Suppressor macrophage (primary cell): ENCODE results near the gene OR2A14.
"Not testable (repeated sequence)": the region's sequence is repeated elsewhere in the genome, so short reads cannot be mapped to it uniquely, and the experiment has no call there.

Experiments used
- DNase-seq, 4 experiments: peaks; one replicate each; pipeline ENCODE4 v3.0.0-alpha.2; 2020 to 2022
- total RNA-seq, 17 experiments: gene quantifications; one replicate each; lab custom pipeline; 2026; ENCODE audit warnings: mixed read lengths in 6 of 17, inconsistent platforms in 3 of 17; lab: John Stamatoyannopoulos, UW

OR2A14 gene
- 0 to 1.2 (median 0) reads per million in 17 experiments for total RNA-seq

DNA sequence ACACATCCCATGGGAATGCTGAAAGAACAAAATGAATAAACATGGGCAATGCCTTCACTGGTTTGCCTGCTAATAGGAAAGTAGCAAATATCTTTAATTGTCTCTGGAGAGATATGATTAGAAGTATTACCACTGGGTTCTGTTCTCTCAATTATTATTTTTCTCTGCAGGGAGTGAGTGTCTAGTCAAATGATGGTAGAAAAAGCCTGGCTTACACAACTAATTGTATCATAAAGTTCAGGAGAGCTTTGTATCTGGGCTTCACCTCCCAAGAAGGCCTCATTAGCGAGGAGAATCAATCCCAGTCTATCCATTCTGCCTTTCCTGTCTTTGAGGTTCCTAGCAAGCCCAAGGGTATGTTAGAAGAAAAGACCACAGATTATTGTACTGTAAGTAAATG lies at the start of gene OR2A14:
Gene OR2A14 (plus strand): TSS at position 301 of the 400 bp plus-strand sequence. CDS start 5,937 bp downstream, outside the sequence.
- DNase-seq: no peak

DNA sequence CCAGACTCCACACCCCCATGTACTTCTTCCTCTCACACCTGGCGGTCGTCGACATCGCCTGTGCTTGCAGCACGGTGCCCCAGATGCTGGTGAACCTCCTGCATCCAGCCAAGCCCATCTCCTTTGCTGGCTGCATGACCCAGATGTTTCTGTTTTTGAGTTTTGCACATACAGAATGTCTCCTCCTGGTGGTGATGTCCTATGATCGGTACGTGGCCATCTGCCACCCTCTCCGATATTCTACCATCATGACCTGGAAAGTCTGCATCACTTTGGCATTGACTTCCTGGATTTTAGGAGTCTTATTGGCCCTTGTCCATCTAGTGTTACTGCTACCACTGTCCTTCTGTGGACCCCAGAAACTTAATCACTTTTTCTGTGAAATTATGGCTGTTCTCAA lies 48.6 kb upstream of the OR2A14 start:
- no peak for DNase-seq

- DNase-seq: no peak
These were observed 37.0 kb upstream of the OR2A14 start, which contains the start of gene OR2A12 for GRCh38 chr7:144085978-144086377. TSS of gene OR2A12 (plus strand) at chr7:144086278. CDS start at chr7:144095108, 8,830 bp downstream.

DNA sequence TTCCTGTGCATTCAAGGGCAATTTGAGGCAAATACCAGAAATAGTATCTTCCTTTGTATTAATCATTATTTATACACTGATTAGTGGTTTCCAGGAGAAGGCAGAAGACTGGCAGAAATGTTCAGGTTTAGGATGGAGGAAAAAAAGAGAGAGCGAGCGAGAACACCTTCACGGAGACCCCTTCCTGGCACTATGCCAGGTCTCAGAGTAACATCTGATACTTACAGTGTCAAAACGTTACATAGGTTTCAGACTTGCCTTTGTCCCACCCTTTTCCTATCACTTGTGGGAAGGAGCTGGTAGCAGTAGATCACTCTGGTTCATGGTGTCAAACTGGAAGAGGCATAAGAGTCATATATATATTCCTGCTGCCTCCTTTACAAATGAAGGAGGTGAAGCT lies 36.2 kb upstream of the OR2A14 start:
- DNase-seq: no peak

DNA sequence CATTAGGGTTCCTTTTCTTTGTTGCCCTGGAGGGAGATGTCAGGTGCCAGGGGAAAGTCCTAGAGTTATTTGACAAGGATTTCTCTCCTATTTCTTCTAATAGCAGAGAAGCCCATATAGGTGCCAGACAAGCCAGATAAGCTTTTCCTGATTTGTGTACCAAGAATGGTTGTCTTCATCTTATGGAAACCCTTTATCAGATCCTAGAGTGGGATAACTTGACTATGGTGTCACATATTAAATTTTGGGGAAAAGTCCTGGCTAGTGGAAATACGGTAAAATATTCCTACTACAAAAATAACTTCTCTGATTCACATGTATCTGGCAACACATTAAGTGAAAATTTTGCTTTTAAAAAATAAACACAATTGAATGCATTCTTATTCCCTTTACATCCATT lies 35.7 kb upstream of the OR2A14 start:
- DNase-seq: no peak

GRCh38 chr7:144090667-144091066 lies 32.3 kb upstream of the OR2A14 start:
- no peak for DNase-seq

- DNase-seq: no peak
These were observed 24.2 kb upstream of the OR2A14 start for GRCh38 chr7:144098776-144099175.

DNA sequence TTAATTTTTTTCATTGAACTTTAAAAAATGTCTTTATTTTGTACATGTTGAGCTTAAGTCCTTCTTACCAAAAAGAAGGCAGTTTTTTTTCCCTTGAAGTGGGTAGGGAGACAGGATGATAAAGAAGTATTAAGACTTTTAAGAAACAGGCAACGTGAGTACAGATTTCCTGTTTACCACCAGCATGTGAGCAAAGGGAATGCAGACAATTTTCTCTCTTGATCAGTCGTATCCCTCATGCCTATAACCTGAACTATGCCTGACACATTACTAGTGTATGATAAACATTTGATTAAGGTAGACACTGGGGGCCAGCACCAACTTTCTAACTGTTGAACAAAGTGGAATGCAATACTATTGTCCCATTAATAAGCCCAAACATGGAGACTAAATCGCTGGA lies 22.4 kb upstream of the OR2A14 start:
- DNase-seq: no peak

DNA sequence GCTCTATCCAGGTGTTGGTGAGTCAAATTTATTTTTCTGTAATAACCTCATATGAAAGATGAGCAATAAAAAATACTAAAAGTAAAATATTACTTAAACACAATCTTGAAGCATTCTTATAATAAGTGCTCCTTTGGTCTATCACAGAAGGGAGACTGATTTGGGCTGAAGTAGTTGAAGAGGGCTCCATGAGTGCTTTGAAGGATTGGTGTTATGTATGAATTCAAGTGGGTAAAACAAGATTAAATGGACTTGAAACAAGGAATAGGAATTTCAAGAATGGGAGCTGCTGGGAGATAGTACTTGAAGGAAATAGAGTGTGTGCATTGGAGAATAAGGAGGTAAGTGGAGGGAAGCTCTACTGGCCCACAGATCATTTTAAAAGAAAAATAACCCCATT lies 20.9 kb upstream of the OR2A14 start:
- no peak for DNase-seq

DNA sequence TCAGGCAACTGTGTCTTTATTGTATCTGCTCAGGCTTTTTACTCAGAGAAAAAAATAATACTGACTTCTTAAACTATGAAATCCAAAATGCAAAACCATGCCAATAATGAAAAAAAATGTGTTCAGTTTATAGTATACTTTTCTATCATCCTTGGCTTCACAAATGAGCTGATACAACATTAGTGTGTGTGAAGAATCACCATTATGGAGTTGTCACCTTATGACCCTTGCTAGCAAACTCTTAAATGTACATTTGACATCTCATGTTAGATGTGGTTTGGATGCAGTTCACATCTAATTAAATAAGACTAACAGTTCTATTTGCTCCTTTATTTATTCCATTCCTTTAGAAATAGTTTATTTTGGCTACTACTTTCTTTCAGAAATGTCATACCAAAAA lies 17.8 kb upstream of the OR2A14 start:
- DNase-seq: no peak

GRCh38 chr7:144109283-144109682 lies 13.7 kb upstream of the OR2A14 start, which contains the start of gene OR2A2:
TSS of gene OR2A2 (plus strand) at chr7:144109583. CDS start at chr7:144109583, 0 bp downstream.
- DNase-seq: no peak

GRCh38 chr7:144110272-144110671 lies 12.7 kb upstream of the OR2A14 start:
- DNase-seq: no peak

DNA sequence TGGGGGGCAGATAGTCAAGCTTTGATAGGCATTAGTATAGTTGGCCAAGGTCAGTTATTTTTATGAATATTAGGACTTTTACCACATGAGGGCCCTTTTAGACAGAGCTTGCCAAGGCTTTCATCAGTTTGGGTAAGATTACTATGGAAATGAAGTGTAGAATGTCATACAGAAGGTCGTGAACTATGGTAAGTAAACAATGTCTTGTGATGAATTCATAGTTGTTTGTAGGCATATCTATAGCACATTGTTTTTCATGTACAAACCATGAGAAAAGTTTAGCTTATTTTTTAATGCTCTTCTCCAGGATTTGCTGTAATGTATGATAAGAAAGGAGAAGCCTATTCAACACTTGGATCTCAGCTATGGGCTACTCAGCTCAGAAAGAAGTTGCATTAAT lies 9.3 kb upstream of the OR2A14 start:
- DNase-seq: no peak

GRCh38 chr7:144118341-144118740 lies 4.6 kb upstream of the OR2A14 start:
- DNase-seq: no peak

GRCh38 chr7:144127714-144128334 lies 4.8 kb downstream of the OR2A14 start:
- peak; percentile 86 to 94 (median 89) for DNase-seq

DNA sequence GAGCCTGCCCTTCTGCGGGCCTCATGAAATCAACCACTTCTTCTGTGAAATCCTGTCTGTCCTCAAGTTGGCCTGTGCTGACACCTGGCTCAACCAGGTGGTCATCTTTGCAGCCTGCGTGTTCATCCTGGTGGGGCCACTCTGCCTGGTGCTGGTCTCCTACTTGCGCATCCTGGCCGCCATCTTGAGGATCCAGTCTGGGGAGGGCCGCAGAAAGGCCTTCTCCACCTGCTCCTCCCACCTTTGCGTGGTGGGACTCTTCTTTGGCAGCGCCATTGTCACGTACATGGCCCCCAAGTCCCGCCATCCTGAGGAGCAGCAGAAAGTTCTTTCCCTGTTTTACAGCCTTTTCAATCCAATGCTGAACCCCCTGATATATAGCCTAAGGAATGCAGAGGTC lies 6.6 kb downstream of the OR2A14 start:
- DNase-seq: not testable (repeated sequence)

GRCh38 chr7:144130730-144131129 lies 7.8 kb downstream of the OR2A14 start:
- DNase-seq: no peak

GRCh38 chr7:144132262-144132661 lies 9.3 kb downstream of the OR2A14 start:
- DNase-seq: no peak

- DNase-seq: peak in 1 of 4 experiments; percentile 1
These were observed 10.3 kb downstream of the OR2A14 start for GRCh38 chr7:144133307-144133706.

DNA sequence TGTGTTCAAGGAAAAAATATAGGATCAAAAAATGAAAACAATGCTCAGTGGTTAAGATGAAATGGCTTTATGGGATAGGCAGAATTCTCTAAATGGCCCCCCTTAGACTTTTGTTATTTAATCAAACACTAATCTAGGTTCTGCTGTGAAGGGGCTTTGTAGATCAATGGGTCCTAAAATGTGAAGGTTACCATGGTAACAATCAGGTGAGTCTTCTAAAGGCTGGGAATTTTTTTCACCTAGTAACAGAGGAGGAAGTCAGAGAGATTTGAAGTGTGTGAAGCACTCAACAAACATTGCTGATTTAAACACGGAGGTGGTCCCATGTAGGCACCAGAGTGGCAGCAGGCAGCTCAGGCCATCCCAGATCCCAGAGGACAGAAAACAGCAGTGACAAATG lies 11.1 kb downstream of the OR2A14 start:
- no peak for DNase-seq

DNA sequence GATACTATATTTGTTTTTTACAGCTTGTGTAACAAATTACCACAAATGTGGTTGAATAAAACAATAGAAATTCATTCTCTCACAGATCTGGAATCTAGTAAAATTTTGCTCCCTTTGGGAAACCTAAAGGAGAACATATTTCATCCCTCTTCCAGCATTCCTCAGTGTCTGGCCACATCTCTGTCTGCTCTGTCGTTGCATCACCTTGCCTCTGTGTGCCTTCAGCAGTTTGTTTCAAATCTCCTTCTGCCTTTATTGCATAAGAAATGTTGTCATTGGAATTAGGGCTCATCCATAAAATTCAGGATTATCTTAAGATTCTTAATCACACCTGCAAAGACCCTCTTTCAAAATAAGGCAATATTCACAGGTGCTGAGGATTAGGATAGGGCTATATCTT lies 14.5 kb downstream of the OR2A14 start:
- DNase-seq: no peak

- DNase-seq: no peak
These were observed 19.2 kb downstream of the OR2A14 start for GRCh38 chr7:144142187-144142586.

DNA sequence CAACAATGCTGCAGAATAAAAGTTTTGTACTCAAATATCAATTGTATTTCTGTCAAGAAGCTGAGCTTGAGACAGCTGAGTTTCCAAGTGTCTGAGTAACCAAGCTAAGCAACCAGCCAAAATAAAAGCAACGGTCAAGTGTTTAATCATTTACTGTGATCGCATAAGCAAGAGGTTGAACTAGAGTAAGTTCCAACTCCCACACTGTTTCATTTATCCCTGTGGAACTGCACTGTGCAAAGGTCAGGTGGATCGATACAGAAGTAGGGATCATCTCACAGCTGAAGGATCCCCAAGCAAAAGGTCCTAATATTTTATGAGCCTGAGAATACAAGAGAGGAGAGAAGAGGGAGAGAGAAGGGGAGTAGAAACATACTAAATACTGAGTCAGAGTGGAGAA lies 21.4 kb downstream of the OR2A14 start:
- DNase-seq: no peak

- no peak for DNase-seq
These were observed 25.4 kb downstream of the OR2A14 start for GRCh38 chr7:144148224-144148827.
